HG03575 (cell line): Measurements from ENCODE around the gene WBP11.

Experiments
- ATAC-seq: cut with Tn5 transposase; IDR thresholded peaks from one replicate; pipeline ENCODE4 v1.9.1; 2021; ENCODE audit not compliant: unreplicated experiment, insufficient number of reproducible peaks, low FRiP score; ENCODE audit errors: extremely low read depth

Gene WBP11

GRCh38 chr12:14803011-14803829, at the start of gene WBP11, which contains the start of gene C12orf60:
TSS of gene WBP11 (minus strand) at chr12:14803478. CDS start at chr12:14801383, 2,095 bp downstream.
TSS of gene C12orf60 (plus strand) at chr12:14803670. CDS start at chr12:14822936, 19,266 bp downstream.
- ATAC-seq, result peak; percentile 99

GRCh38 chr12:14852880-14853279, 49.6 kb upstream of the WBP11 start:
- no peak for ATAC-seq

DNA sequence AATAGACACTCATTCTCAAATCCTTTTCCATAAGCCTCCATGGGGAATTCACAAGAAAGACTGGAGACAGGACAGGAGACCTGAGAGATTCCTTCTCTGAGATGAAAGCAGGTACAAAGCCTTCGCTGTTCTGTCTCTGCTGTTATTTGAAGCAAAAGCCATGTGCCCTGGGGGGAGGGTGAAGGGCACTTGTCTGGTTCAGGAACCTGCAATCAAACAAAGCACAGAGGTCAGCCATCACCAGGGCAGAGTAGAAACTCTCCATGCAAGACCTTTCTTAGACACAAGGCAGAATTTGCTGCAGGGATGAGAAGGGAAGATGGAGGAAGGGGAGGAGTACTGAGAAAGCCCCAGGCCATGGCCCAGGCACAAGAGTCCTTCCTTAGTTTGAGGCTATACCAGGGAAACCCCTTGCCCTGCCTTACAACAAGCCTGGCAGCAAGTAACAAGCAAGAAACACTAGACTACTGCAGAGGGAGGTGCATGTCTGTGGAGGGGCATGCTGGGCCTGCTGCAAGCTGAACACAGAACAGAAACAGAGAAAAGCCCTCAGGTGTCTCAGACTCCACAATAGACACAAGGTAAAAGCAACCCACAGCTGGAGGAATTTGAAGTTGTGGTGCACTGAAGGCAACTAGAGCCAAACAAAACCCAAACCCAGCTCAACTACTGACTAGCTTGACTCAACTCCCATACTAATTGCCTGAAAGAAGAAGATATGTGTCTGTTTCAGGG, 47.8 kb upstream of the WBP11 start:
- no peak for ATAC-seq

DNA sequence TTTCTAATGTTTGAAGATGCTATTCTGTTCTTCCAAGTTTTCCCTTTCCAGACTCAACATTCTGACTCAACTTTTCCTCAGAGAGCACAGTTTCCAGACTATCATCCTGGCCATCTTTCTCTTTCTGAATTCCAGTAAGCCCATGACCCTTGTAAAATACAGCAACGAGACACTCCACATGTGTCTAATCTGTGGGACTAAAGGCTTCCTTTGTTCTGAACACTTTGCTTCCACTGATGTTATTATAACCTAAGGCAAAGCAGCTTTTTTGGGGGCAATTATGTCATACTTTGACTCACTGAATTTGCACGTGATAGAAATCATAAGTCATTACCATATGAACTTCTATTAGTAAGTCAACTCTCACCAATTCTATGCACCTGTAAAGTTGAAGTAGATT, 46.4 kb upstream of the WBP11 start:
- no peak for ATAC-seq

- ATAC-seq, result no peak
Observed at GRCh38 chr12:14846876-14847580, 43.8 kb upstream of the WBP11 start.

GRCh38 chr12:14846042-14846587, 42.8 kb upstream of the WBP11 start:
- no peak for ATAC-seq

- no peak for ATAC-seq
Observed at GRCh38 chr12:14845350-14845750, 42.1 kb upstream of the WBP11 start.

DNA sequence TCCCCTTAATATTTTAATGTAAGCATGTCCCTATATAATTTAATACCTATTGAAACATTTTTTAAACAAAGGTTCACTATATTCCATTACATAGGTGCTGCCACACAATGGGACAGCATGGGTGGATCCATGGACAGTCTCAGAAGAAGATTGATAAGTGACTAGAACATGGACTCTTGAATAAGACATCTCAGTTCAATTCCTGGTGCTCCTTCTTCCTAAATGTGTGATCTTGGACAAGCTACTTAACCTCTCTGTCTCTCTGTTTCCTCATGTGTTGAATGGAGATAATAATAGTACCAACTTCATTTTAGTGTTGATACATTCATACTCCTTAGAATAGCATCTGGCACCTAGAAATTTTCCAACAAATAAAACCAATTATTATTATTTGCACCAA, 41.1 kb upstream of the WBP11 start:
- no peak for ATAC-seq

- ATAC-seq, result no peak
Observed at GRCh38 chr12:14843425-14843887, 40.2 kb upstream of the WBP11 start, which contains the start of gene ART4. TSS of gene ART4 (minus strand) at chr12:14843526. CDS start at chr12:14843113, 413 bp downstream.

GRCh38 chr12:14842315-14842714, 39.0 kb upstream of the WBP11 start:
- ATAC-seq, result no peak

DNA sequence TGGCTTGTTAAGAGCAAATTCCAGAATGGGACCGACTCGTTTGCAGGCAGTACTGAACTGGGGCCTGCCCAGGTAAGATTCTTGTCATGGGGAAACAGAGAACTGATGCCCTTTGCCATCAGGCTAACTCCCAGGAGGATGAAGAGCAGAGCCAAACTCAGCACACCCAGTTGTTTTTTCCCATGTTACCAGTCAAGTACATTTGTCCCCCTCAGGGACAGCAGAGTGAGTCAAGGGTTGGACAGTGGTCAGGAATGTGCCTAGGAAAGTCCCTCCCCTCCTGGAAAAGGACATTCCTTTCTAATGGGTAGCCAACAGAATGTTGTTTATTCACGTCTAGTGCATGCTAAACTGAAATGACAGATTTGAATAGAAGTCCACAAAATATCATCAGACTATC, 38.5 kb upstream of the WBP11 start:
- ATAC-seq, result no peak

DNA sequence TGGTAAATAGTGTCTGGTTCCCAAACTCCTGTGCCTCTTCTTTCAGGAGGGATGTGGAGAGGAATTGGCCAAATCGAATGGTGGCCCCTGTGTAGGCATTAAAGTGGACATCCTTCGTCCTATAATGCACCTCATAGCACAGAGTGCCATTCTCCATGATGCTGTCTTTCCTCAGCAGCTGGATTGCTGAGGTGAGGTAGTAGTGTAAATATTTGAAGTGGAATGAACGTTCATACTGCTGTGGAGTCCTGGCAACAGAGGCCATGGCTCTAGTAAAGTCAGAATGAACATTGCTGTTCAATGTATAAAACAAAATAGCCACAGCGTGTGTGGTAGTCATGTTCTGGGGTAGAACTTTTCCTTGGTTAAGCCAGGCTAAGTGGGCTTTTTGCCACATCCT, 37.3 kb upstream of the WBP11 start:
- no peak for ATAC-seq

DNA sequence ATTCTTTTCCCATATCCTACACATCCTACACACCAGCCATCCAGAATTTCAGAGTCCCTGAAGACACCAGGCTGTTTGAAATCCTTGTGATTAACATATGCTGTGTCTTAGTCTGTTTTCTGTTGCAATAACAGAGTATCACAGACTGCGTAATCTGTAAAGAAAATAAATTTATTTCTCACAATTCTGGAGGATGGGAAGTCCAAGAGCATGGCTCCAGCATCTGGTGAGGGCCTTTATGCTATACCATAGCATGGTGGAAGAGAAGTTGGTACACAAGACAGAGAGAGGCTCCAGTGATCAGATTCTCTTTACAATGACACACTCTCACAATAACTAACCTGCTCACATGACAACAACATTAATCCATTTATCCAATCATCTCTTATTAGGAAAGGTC, 36.0 kb upstream of the WBP11 start:
- ATAC-seq, result no peak

- no peak for ATAC-seq
Observed at GRCh38 chr12:14836336-14837210, 33.3 kb upstream of the WBP11 start.

DNA sequence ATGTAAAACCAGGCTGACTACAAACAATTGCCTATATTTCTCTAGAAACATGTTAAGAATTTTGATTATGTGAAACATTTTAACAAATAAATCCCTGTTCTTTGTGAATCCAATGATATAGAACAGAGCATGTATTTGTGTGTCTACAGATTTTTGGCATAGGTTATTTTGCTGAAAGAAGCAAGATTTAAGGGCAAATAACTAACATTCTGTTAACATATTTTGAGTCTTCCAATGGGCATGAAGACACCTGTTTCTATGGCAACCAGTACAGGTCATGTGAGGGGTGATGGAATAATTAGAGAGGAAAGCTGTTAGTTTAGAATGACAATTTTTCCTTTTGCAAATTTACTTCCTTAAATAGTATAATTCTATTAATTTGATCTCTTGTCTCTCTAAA, 31.2 kb upstream of the WBP11 start:
- no peak for ATAC-seq

GRCh38 chr12:14833952-14834351, 30.7 kb upstream of the WBP11 start:
- ATAC-seq, result no peak

- ATAC-seq, result no peak
Observed at GRCh38 chr12:14833336-14833735, 30.1 kb upstream of the WBP11 start.

- ATAC-seq, result no peak
Observed at GRCh38 chr12:14828892-14829291, 25.6 kb upstream of the WBP11 start.
